ENCODE results near the gene RNU1-4.
"Not testable (repeated sequence)": the region's sequence is repeated elsewhere in the genome, so short reads cannot be mapped to it uniquely, and the experiment has no call there.

Gene RNU1-4

DNA sequence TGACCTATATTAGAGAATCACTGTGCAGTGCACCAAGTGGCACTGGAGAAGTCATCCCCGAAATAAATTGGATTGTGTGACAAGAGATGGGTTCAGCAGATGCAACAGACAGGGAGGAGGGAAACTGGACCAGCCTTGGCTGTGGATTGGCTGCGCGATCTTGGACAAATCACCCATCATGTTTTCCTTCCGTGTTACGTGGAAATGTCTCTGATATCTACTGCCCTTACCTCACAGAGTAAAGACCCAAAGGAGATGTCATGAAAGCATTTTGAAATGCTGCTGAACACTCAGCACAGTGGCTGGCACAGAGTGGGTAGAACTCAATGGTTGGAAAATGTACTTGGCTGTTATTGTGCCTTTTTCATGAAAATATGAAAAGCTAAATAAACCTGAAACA lies 39.2 kb downstream of the RNU1-4 start:
- not testable (repeated sequence) for H3K4me3 ChIP-seq (ENCODE audit: low read depth in 1 of 2, low read length in 2 of 2); H3K27ac ChIP-seq (ENCODE audit: low read depth, low read length); H3K4me1 ChIP-seq (ENCODE audit: insufficient read depth, low read length); H3K9ac ChIP-seq (ENCODE audit: low read length); H3K9me3 ChIP-seq (ENCODE audit: low read length); H3K27me3 ChIP-seq (ENCODE audit: control insufficient read depth in 1 of 2, insufficient read depth in 2 of 2, low read length in 2 of 2); H3K36me3 ChIP-seq (ENCODE audit: insufficient read depth, low read length)

DNA sequence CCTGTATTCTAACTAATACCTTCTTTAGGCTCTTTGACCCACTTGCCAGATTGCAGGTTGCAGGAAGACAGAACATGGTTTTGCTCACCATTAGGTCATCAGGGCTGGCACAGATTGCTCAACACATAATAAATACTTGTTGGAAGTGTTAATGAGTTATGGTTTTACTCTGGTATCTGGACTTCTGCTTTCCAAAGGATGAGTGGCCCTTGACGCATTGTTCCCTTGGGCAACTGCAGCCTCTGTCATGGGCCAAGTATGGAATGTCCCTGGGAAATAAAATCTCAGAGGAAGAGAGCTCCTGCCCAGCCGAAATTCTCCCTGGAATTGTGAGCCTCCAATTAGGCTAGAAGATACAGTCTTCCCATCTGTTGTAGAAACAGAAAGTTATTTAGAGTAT lies 40.7 kb downstream of the RNU1-4 start:
- H3K9me3 ChIP-seq (ENCODE audit: low read length); H3K27me3 ChIP-seq (ENCODE audit: control insufficient read depth in 1 of 2, insufficient read depth in 2 of 2, low read length in 2 of 2); H3K27ac ChIP-seq (ENCODE audit: low read depth, low read length); H3K4me3 ChIP-seq (ENCODE audit: low read depth in 1 of 2, low read length in 2 of 2); H3K4me1 ChIP-seq (ENCODE audit: insufficient read depth, low read length); H3K9ac ChIP-seq (ENCODE audit: low read length); H3K36me3 ChIP-seq (ENCODE audit: insufficient read depth, low read length): not testable (repeated sequence)

DNA sequence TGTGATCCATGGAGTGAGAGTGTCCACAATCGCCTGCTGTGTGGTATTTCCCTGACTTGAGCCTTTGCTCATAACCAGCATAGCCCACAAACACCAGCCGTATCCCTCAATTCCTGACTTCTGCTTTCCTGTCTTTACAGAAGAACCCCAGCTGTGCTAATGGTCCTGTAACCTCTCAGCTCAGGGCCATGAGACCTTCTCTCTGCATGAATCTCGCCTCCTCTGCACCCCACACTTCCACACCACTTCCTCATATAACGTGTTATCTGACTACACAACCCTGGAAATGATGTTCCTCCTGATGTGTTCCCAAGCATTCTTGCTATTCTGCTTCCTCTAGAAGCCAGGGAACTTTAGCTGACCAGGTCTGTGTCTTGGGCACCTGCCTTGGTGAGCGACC lies 41.3 kb downstream of the RNU1-4 start:
- not testable (repeated sequence) for H3K36me3 ChIP-seq (ENCODE audit: insufficient read depth, low read length); H3K4me3 ChIP-seq (ENCODE audit: low read depth in 1 of 2, low read length in 2 of 2); H3K27me3 ChIP-seq (ENCODE audit: control insufficient read depth in 1 of 2, insufficient read depth in 2 of 2, low read length in 2 of 2); H3K9ac ChIP-seq (ENCODE audit: low read length); H3K4me1 ChIP-seq (ENCODE audit: insufficient read depth, low read length); H3K9me3 ChIP-seq (ENCODE audit: low read length); H3K27ac ChIP-seq (ENCODE audit: low read depth, low read length)

DNA sequence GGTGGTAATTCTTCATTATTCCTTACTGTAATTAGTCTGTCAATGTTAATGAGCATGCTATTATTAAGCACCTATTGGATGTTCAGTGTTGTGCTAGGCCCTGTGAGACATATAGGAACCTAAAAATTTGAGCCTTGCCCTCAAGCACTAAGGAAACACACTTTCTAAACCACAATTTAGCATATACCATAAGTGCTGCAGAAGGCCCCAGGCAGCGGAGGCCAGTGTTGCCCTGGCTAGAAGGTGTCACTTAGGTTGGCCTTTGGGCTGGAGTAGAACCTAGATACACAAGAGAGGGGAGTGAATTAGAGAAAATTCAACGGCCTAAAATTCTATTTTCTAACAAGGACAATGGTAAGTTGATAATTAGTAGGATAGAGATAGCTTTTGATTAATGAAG lies 44.6 kb downstream of the RNU1-4 start:
- H3K36me3 ChIP-seq (ENCODE audit: insufficient read depth, low read length); H3K27me3 ChIP-seq (ENCODE audit: control insufficient read depth in 1 of 2, insufficient read depth in 2 of 2, low read length in 2 of 2); H3K9me3 ChIP-seq (ENCODE audit: low read length); H3K9ac ChIP-seq (ENCODE audit: low read length); H3K4me1 ChIP-seq (ENCODE audit: insufficient read depth, low read length); H3K4me3 ChIP-seq (ENCODE audit: low read depth in 1 of 2, low read length in 2 of 2); H3K27ac ChIP-seq (ENCODE audit: low read depth, low read length): not testable (repeated sequence)

DNA sequence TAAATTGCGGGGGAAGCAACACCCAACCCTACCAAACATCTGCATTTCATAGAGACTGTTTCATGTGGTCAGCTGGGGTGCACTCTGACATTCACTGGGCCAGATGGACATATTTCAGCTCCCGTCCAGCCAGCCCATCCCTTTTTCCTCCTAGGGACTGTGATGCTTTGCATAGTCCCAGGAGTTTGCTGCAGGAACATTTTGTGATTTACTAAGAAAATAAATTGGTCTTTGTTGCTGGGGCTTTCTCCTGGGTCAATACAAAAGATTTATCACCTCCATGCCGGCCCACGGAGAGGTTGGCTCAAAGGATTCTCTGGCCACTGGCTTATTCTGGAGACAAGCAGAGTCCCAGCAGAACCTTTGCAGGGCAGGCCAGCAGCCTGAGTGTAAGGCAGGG lies 46.0 kb downstream of the RNU1-4 start:
- not testable (repeated sequence) for H3K27ac ChIP-seq (ENCODE audit: low read depth, low read length); H3K27me3 ChIP-seq (ENCODE audit: control insufficient read depth in 1 of 2, insufficient read depth in 2 of 2, low read length in 2 of 2); H3K9me3 ChIP-seq (ENCODE audit: low read length); H3K4me1 ChIP-seq (ENCODE audit: insufficient read depth, low read length); H3K36me3 ChIP-seq (ENCODE audit: insufficient read depth, low read length); H3K9ac ChIP-seq (ENCODE audit: low read length); H3K4me3 ChIP-seq (ENCODE audit: low read depth in 1 of 2, low read length in 2 of 2)

DNA sequence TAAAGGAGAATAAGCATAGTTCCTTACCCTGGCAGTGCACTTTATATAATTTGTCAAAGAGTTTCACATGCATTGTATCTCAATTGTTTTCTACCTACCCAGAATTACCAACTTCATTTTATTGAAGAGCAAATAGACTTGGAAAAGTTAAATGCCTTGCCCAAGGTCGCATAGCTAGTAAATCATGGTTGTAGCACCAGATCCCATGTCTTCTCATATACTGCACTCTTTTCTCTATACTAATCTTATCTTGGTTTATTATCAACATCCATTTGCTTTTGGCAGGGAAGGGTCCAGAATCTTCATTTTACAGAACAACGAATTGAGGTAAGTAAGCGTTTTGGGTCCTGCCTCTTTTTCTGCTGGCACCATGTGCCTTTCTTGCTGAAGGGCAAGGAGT lies 46.9 kb downstream of the RNU1-4 start:
- H3K4me3 ChIP-seq (ENCODE audit: low read depth in 1 of 2, low read length in 2 of 2); H3K36me3 ChIP-seq (ENCODE audit: insufficient read depth, low read length); H3K9ac ChIP-seq (ENCODE audit: low read length); H3K27me3 ChIP-seq (ENCODE audit: control insufficient read depth in 1 of 2, insufficient read depth in 2 of 2, low read length in 2 of 2); H3K4me1 ChIP-seq (ENCODE audit: insufficient read depth, low read length); H3K27ac ChIP-seq (ENCODE audit: low read depth, low read length); H3K9me3 ChIP-seq (ENCODE audit: low read length): not testable (repeated sequence)

DNA sequence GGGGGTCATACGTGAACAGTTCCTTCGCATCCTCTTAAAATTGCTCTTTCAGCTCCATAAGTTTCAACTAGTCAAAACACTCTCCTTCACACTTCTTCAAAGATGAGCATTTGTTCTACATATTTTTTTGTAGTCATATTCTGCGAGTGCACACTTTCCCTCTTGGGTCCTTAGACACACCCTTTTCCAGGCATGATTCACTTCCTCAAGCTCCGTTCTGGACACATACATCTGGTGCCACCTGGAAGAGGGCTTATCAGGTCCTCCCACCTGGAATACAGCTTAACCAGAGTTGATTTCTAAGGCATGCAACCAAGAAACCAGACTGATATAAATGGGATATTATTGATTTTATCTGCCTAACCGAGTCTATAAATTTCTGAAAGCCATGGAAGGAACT lies 47.4 kb downstream of the RNU1-4 start:
- H3K9me3 ChIP-seq (ENCODE audit: low read length), result not testable (repeated sequence)

More for the DNA sequence above, 47.4 kb downstream of the RNU1-4 start:
- H3K36me3 ChIP-seq (ENCODE audit: insufficient read depth, low read length); H3K4me3 ChIP-seq (ENCODE audit: low read depth in 1 of 2, low read length in 2 of 2); H3K27ac ChIP-seq (ENCODE audit: low read depth, low read length); H3K4me1 ChIP-seq (ENCODE audit: insufficient read depth, low read length); H3K9ac ChIP-seq (ENCODE audit: low read length); H3K27me3 ChIP-seq (ENCODE audit: control insufficient read depth in 1 of 2, insufficient read depth in 2 of 2, low read length in 2 of 2): not testable (repeated sequence)
